Adrenal gland (tissue), 5 donors: ENCODE data around the gene FURIN.

Experiments used
- POLR2A ChIP-seq, 2 donors: fragments of 450-650 bp; IDR thresholded peaks; one replicate each; pipeline ENCODE4 v1.6.1; 2017; ENCODE audit warnings: antibody characterized with exemption in 2 of 2, mild to moderate bottlenecking in 2 of 2, moderate library complexity in 1 of 2
- TF ChIP-seq, protein P1 (sequence below), 6 experiments: fragments of 450-650 bp in 4 of 6; fragments of 200-600 bp in 2 of 6; sonication (generic) in 1 of 6; IDR thresholded peaks; 1 replicate in 5 of 6; 2 replicates in 1 of 6; pipeline versions ENCODE4 v1.5.1 to v1.8.0; 2016 to 2021; ENCODE audit warnings: antibody characterized with exemption in 6 of 6, mild to moderate bottlenecking in 2 of 6, moderate library complexity in 1 of 6
- donor health status: DM: no; HTN: no; CAD: no.

DNA sequence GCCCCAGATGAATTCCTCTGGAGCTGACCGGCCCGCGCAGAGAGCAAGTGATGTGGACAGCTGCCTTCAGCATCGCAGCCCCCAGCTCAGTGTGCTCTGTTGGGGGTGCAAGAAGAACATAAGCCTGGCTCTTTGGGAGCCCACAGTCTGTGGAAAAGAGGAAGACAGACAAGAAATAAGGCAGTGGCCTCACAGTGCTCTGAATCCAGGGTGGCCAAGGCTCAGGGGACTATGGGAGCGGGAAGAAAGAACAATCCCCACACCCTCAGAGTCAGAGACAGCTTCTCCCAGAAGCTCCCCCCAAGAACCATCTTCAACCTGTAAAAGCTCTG, 64.2 kb downstream of the FURIN start:
- TF ChIP-seq, protein P1, sequence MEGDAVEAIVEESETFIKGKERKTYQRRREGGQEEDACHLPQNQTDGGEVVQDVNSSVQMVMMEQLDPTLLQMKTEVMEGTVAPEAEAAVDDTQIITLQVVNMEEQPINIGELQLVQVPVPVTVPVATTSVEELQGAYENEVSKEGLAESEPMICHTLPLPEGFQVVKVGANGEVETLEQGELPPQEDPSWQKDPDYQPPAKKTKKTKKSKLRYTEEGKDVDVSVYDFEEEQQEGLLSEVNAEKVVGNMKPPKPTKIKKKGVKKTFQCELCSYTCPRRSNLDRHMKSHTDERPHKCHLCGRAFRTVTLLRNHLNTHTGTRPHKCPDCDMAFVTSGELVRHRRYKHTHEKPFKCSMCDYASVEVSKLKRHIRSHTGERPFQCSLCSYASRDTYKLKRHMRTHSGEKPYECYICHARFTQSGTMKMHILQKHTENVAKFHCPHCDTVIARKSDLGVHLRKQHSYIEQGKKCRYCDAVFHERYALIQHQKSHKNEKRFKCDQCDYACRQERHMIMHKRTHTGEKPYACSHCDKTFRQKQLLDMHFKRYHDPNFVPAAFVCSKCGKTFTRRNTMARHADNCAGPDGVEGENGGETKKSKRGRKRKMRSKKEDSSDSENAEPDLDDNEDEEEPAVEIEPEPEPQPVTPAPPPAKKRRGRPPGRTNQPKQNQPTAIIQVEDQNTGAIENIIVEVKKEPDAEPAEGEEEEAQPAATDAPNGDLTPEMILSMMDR (IDR thresholded peaks at IDR 0.05): peak in 2 of 6 experiments; percentile 6 to 13
- no peak for TF ChIP-seq POLR2A (IDR thresholded peaks at IDR 0.05)
